ENCODE measurements around the gene PFKFB3. TPM values are rescaled to one million over a fixed set of nuclear protein-coding genes. Genes with fewer than 3 reads are reported as not detected.

The PFKFB3 gene
- total and polyA plus RNA-seq, 9 of the 15 experiments (the other 6 are each of a cell fraction or from before 2014, with no cell fraction given), result 0.46 to 21.6 (median 7.8) TPM

- Histone ChIP-seq H3K36me3 (ENCODE audit: control insufficient read depth, insufficient read depth, low read length) (peaks cover 28% of the 10 kb centered on the region; the same call in 1 of the 3 replicates), H3K27ac (ENCODE audit: extremely low read depth, low read depth, low read length) (no peak overlapping the region), H3K9ac (ENCODE audit: insufficient read depth in 1 of 2, low read depth in 2 of 2, low read length in 2 of 2) (no peak overlapping the region; a peak in 1 of 4 replicates), H3K79me2 (ENCODE audit: control insufficient read depth, insufficient read depth, low read length) (no peaks in the 10 kb centered on the region), H3K4me3 (no peak overlapping the region), H3K9me1 (ENCODE audit: control insufficient read depth, insufficient read depth, low read length) (no peaks in the 10 kb centered on the region), H4K20me1 (replicated peaks; ENCODE audit: control insufficient read depth, insufficient read depth, low read length) (no peaks in the 10 kb centered on the region), H3K9me3 (replicated peaks; ENCODE audit: control insufficient read depth, insufficient read depth, low read depth, low read length) (no peaks in the 10 kb centered on the region), H2AFZ (ENCODE audit: low read depth, low read length) (no peak overlapping the region), H3K27me3 (ENCODE audit: control insufficient read depth in 2 of 2, insufficient read depth in 2 of 2, low read length in 2 of 2) (no peaks in the 10 kb centered on the region), H3K4me1 (replicated peaks in 1 of 2; ENCODE audit: control insufficient read depth in 2 of 2, insufficient read depth in 2 of 2, low read length in 2 of 2) (no peaks in the 10 kb centered on the region; a peak in 1 of 5 replicates), H3K4me2 (ENCODE audit: insufficient read depth, low read length) (no peak overlapping the region)
- in situ Hi-C loops (cut with MboI) (no loop called here), intact Hi-C loops (cut with micrococcal nuclease) (no loop called here)
- 82% methylated on average over 20 of the region's 28 CpGs for WGBS (ENCODE audit: insufficient coverage, low coverage, missing lambda C conversion rate)
- ChIA-PET POLR2A (interaction anchor here (0.6 kb wide), 2 partner anchors 105 to 107 kb away, joined by 3 read pairs; no protein-coding TSS in a partner anchor), CTCF (ENCODE audit: low intra/inter-chr PET ratio) (no interaction called here)
- BruUV-seq (replicated peaks), result no TSS peak
- DNase-seq (ENCODE audit: extremely low read depth in 1 of 4, low spot score in 3 of 4) (no peak), ATAC-seq (no peak), FAIRE-seq (no peak)
- TF ChIP-seq AFF4 (CRISPR knock-in tag; IDR thresholded peaks at IDR 0.05) (no peak), MAFG (tag; conservative IDR thresholded peaks at IDR 0.05) (no peak), ZNF764 (CRISPR knock-in tag; IDR thresholded peaks at IDR 0.05; ENCODE audit: low read depth) (no peak), RAD51 (IDR thresholded peaks at IDR 0.05; ENCODE audit: borderline replicate concordance, low read depth) (no peak), ZNF318 (IDR thresholded peaks at IDR 0.05; ENCODE audit: borderline replicate concordance in 1 of 2, low read depth in 1 of 2) (no peak), ZNF282 (CRISPR knock-in tag; IDR thresholded peaks at IDR 0.05) (no peak), HDAC1 (IDR thresholded peaks at IDR 0.05) (no peak), HDAC3 (IDR thresholded peaks at IDR 0.05; ENCODE audit: borderline replicate concordance, partially characterized antibody) (no peak), ZNF121 (CRISPR knock-in tag; conservative IDR thresholded peaks at IDR 0.05) (no peak)
Measured at GRCh38 chr10:6232846-6233724, 30.4 kb downstream of the PFKFB3 start.
